Fibroblast of pulmonary artery (primary cell): ENCODE data around the gene SLC6A19.
"Not testable (repeated sequence)": the region's sequence is repeated elsewhere in the genome, so short reads cannot be mapped to it uniquely, and the experiment has no call there.

Experiments used
- DNase-seq: peaks from one replicate; pipeline ENCODE4 v3.0.0-alpha.2; 2010; ENCODE audit warnings: low read depth
- H3K4me3 ChIP-seq: replicated peaks from 2 replicates; pipeline ENCODE4 v1.5.1; 2011; ENCODE audit warnings: low read depth, mild to moderate bottlenecking, control low read depth, low read length, moderate library complexity
- TF ChIP-seq, protein P1 (sequence below): IDR thresholded peaks from 2 replicates; pipeline ENCODE4 v1.5.1; 2011; ENCODE audit warnings: mild to moderate bottlenecking, control low read depth, low read length, inconsistent platforms; ENCODE audit errors: missing control alignments

The SLC6A19 gene

DNA sequence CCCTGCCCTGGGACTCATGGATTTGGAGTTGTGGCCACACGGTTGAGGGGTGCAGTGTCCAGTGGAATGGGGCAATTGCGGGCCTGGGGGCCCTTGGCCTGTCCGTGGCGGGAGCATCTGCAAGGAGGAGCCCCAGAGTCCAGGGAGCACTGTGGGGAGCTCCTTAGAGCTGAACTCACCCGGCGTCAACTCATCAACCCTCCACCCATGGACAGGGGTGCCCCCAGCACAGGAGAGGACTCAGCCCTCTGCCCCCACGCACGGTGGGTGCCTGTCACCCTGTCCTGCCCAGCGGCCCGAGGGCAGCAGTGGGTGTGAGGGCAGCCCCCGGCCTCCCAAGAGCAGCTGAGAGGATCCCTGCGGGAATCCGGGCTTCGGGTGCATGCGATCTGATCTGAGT, 23.2 kb downstream of the SLC6A19 start:
- TF ChIP-seq, protein P1, sequence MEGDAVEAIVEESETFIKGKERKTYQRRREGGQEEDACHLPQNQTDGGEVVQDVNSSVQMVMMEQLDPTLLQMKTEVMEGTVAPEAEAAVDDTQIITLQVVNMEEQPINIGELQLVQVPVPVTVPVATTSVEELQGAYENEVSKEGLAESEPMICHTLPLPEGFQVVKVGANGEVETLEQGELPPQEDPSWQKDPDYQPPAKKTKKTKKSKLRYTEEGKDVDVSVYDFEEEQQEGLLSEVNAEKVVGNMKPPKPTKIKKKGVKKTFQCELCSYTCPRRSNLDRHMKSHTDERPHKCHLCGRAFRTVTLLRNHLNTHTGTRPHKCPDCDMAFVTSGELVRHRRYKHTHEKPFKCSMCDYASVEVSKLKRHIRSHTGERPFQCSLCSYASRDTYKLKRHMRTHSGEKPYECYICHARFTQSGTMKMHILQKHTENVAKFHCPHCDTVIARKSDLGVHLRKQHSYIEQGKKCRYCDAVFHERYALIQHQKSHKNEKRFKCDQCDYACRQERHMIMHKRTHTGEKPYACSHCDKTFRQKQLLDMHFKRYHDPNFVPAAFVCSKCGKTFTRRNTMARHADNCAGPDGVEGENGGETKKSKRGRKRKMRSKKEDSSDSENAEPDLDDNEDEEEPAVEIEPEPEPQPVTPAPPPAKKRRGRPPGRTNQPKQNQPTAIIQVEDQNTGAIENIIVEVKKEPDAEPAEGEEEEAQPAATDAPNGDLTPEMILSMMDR = no peak
- DNase-seq = no peak
- H3K4me3 ChIP-seq = no peak overlapping the region

DNA sequence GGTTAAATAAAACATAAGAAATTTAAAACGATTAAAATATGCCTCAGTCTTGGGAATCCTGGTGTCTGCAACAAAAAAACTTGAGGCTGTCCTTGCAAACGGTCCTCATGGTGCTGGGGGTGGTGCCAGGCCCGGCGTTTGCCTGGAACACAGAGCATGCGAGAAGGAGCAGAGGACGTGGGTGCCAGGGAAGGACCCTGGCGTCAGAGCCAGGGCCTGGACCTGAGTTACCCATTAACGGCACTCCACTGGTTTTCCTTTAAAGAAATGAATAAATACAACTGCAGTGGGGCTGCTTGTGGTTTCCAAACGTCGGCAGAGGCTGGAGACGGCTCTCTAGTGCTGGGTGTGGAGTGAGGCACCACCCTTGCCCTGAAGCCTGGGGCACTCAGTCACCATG, 23.7 kb downstream of the SLC6A19 start, which contains the start of gene SLC6A18:
Gene SLC6A18 (plus strand): TSS at position 301 of the 400 bp plus-strand sequence. CDS start 97 bp downstream, at position 398.
- no peak within 1 kb of the TSS for H3K4me3 ChIP-seq
- DNase-seq = no peak
- TF ChIP-seq, protein P1 = no peak

DNA sequence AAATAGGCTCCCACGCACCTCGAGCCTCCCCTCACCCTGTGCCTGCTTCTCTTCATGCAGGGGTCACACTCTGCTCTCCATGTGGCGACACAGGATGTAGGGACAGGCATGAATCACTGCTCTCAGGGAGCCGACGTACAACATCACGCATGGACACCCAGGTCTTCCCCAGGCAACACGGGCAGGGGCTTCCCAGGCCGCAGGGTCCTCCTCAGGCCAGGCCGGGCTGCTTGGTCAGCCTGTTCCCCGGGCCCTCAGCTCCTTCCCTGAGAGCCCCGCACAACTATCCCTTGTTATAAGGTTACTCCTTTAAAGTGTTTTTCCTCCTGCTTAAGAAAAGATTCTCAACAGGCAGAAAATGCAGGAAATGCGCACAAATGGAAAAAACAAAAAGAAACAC, 24.8 kb downstream of the SLC6A19 start:
- H3K4me3 ChIP-seq = no peak overlapping the region
- TF ChIP-seq, protein P1 = no peak
- DNase-seq = no peak

DNA sequence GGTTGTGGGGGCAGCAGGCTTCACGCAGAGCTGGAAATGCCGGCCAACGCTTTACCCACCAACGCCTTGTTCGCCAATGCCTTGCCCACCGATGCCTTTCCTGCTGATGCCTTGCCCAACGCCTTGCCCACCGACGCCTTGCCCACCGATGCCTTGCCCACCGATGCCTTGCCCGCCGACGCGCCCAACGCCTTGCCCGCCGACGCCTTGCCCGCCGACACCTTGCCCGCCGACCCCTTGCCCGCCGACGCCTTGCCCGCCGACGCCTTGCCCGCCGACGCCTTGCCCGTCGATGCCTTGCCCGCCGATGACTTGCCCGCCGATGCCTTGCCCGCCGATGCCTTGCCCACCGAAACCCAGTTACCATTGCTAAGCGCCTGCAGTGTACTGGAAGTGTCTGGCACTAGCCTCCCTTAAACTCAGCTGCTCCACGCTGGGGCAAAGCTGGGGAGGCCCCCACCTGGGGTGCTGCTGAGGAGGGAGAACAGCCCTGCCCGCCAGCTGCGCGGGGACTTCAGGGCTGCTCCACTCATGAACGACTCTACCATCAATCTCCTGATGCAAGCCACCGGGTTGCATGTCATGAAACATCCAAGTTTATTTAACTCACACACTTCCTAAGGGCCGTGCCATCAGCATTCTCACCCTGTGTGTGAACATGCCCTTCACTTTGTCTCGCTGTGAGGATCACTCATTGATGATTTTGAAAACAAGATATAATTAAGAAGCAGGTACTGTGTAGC, 25.6 kb downstream of the SLC6A19 start:
- no peak for DNase-seq
- H3K4me3 ChIP-seq = no peak overlapping the region
- TF ChIP-seq, protein P1 = no peak

DNA sequence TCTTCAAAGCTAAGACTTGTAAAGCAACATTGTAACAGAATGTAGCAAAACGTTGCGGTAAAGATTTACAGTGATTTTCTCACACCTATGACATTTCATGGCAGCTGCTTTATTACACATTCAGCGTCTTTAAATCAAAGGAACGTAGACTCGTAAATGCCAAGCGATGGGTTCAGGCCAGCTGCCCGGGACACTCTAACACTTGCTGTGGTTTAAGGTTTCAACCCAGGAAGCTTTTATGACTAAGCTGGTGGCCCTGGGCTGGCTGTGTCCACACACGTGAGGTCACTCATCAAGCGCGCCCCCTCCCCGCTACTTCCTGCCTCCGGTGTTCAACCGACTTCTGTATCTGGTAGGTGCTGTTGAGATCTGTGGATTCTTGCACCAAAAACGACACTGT, 26.3 kb downstream of the SLC6A19 start:
- TF ChIP-seq, protein P1 = no peak
- H3K4me3 ChIP-seq = no peak overlapping the region
- DNase-seq = no peak

DNA sequence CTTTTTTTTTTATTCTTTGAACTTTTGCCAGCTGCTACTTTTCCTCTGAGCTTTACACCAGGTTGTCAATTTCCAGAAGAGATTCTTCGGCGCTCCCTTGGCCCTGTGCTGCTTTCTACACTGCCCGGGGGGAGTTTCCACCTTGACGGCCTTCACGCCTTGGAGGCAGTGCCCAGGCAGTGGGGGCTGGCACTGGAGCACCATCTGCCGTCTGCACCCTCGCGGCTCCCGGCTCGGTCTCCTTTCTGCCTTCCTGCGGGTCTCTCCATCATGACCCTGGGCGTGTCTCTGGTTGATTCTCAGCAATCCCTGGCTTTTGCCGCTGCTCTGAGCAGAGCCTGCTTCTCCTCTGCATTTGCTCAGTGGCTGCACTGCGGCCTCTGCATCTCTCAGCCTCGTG, 26.7 kb downstream of the SLC6A19 start:
- TF ChIP-seq, protein P1 = no peak
- DNase-seq = no peak
- no peak overlapping the region for H3K4me3 ChIP-seq

DNA sequence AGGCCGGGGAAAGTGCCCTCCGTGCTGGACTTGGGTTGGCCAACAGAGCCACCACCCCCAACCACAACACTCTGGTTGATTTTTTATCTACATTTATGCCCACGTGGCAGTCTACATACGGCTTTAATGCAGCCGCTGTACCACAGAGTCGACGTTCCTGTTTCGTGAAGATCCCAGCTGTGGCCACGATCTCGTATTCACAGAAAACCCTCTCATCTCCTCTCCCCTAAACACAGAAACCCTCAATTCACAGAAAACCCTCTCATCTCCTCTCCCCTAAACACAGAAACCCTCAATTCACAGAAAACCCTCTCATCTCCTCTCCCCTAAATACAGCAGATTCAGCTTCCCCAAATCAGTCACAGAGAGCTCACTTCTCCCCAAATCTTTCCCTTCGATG, 27.6 kb downstream of the SLC6A19 start:
- DNase-seq, H3K4me3 ChIP-seq: not testable (repeated sequence)
